Measurements from ENCODE around the gene CHD1.

DNA sequence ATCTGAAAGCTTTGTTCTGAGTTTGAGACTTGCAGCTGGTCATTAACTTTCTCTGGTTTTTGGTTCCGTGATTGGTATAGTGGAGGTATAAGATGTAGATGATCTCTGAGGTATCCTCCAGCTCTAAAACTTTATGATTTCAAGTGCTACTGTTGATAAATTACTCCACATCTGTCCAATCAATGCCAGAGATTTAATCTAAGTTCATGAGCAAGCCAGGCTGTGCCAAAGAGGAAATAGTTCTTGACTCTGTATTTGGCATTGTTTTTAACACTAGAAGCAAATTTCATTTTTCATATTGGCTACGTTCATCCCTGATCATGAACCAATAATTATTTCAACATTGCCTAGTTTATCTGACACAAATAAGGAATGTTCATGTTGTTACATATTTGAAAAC, 28.5 kb upstream of the CHD1 start:
- TF ChIP-seq CTCF (IDR thresholded peaks at IDR 0.05) = no peak
- no peak for TF ChIP-seq CREM (CRISPR knock-in tag; IDR thresholded peaks at IDR 0.05)
- TF ChIP-seq TCF7 (CRISPR knock-in tag; IDR thresholded peaks at IDR 0.05; ENCODE audit: low read depth) = no peak
- TF ChIP-seq IRF2 (CRISPR knock-in tag; IDR thresholded peaks at IDR 0.05; ENCODE audit: borderline replicate concordance, low read depth) = no peak
- no peak for TF ChIP-seq HMGXB4 (CRISPR knock-in tag; IDR thresholded peaks at IDR 0.05)
- TF ChIP-seq NR1H2 (CRISPR knock-in tag; IDR thresholded peaks at IDR 0.05) = no peak
- TF ChIP-seq ETV6 (CRISPR knock-in tag; IDR thresholded peaks at IDR 0.05) = no peak
- no peak for TF ChIP-seq ATF2 (CRISPR knock-in tag; IDR thresholded peaks at IDR 0.05; ENCODE audit: borderline replicate concordance, low read depth)
- TF ChIP-seq ZNF232 (CRISPR knock-in tag; IDR thresholded peaks at IDR 0.05) = no peak
- TF ChIP-seq CBFB (CRISPR knock-in tag; IDR thresholded peaks at IDR 0.05; ENCODE audit: low read depth) = no peak
- TF ChIP-seq NR2C2 (CRISPR knock-in tag; IDR thresholded peaks at IDR 0.05) = no peak
- TF ChIP-seq MAX (CRISPR knock-in tag; IDR thresholded peaks at IDR 0.05) = no peak
- no peak for TF ChIP-seq NFATC4 (CRISPR knock-in tag; IDR thresholded peaks at IDR 0.05)

Measured in WTC11 (cell line).